GM19468 (cell line): Measurements from ENCODE around the gene NTN5.
"Not testable (repeated sequence)": the region's sequence is repeated elsewhere in the genome, so short reads cannot be mapped to it uniquely, and the experiment has no call there.

ENCODE experiments used
- ATAC-seq: cut with Tn5 transposase; IDR thresholded peaks from one replicate; pipeline ENCODE4 v1.9.1; 2021; ENCODE audit warnings: mild to moderate bottlenecking, moderate library complexity, moderate number of reproducible peaks; ENCODE audit not compliant: unreplicated experiment; ENCODE audit errors: extremely low read depth

NTN5 gene

GRCh38 chr19:48698046-48698445, 25.2 kb upstream of the NTN5 start:
- ATAC-seq: no peak

- no peak for ATAC-seq
These were observed 23.7 kb upstream of the NTN5 start for GRCh38 chr19:48696353-48697010.

DNA sequence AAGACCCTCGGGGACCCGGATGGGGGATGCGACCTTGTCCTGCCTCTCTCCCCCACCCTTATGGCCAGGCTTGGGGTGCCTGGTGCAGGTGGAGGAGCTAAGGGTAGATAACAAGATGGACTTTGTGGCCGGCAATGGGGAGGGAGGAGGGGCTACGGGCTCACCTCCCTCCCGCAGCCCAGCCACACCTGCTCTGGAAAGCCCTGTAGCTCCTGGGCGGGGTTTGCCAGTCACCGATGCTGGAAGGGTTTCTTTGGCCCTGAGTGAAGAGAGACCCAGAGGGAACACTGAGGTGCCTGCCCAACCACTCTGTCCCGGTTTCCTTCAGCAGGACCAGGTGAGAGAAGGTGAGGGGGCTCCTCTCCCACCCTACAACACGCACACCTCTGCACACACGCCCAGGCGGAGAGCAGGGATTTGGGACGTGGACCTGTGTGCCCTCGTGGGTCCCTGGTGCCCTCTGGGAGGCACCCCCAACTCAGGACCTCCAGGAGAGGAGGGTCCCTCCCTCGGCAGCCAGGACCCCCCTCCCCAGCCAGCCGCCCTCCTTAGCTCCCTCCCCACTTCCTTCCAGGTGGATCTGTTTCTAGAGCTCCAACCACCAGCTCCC, 23.0 kb upstream of the NTN5 start, which contains the start of gene FUT2:
TSS of gene FUT2 (plus strand) at position 229 of the 610 bp plus-strand sequence. CDS start 6,986 bp downstream, outside the sequence.
- ATAC-seq: no peak

GRCh38 chr19:48693629-48694028, 20.8 kb upstream of the NTN5 start:
- not testable (repeated sequence) for ATAC-seq

DNA sequence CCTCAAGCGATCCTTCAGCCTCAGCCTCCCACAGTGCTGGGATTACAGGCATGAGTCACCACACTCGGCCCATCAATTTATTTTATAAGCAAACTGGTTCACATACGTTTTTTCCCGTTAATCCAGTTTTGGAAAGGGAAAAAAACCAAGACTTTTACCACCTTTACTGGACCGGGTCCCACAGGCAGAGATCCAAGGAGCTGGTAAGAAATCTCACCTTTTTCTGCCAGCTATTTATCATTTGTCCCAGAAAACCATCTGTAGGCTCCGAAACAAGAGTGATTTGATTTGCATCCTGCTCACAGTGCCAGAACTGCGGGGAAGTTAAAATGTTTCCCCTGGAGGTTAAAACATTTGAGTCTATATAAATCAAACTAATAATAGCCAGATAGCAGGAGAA, 16.6 kb upstream of the NTN5 start:
- ATAC-seq: no peak

DNA sequence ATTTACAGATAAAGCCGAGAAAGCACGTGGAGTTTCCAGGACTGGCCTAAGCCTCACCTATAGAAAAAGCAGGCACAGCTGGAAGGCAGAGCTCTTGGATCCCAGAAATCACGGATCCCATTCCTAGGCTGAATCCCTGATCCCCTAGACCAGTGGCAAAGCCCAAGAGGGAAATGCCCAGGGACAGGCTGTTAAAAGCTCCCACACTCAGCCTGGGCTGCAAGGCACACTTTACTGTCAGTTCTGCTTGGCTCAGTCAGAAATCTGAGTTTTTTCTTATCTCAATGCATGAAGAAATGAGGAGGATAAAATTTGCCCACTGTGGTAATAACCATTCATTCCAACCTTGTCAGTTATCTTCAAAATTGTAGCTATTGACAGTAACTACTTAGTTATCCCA, 15.0 kb upstream of the NTN5 start:
- no peak for ATAC-seq

GRCh38 chr19:48686637-48687036, 13.8 kb upstream of the NTN5 start:
- not testable (repeated sequence) for ATAC-seq

DNA sequence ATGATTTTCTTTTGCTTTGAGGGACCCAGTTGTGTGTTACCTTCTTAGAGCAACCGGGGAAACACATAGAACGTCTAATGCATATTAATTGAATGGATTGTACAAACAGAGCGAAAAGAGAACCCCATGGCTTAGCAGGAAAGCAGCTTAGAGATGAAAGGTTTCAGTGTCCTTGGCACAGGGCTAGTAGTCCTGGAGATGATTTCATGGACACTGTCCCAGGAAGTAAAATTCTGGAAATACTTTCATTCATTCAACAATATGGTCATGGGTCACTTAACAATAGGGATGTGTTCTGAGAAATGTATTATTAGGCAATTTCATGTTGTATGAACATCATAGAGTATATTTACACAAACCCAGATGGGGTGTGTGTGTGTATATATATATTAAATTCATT, 13.3 kb upstream of the NTN5 start:
- ATAC-seq: no peak

GRCh38 chr19:48685583-48685982, 12.8 kb upstream of the NTN5 start:
- no peak for ATAC-seq

- no peak for ATAC-seq
These were observed 10.5 kb upstream of the NTN5 start for GRCh38 chr19:48683349-48683748.

DNA sequence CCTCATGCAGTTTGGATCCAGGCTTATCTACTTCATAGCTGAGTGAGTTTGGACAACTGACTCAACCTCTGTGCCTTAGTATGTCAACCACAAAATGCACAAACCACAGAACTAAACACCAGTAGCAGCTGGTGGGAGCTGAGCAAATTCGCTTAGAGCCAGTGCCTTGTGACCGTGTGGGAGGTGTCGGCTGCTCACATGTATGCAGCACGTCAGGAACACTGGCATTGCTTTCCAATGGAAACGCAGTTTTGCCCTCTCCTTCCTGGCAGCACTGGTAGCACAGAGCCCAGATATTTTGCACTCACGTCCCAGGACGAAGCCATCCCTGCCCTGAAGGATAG, 8.3 kb upstream of the NTN5 start:
- no peak for ATAC-seq

- no peak for ATAC-seq
These were observed 7.8 kb upstream of the NTN5 start for GRCh38 chr19:48680436-48681126.

- not testable (repeated sequence) for ATAC-seq
These were observed 7.2 kb upstream of the NTN5 start for GRCh38 chr19:48680006-48680405.

- ATAC-seq: no peak
These were observed 5.4 kb upstream of the NTN5 start for GRCh38 chr19:48678201-48678600.

GRCh38 chr19:48676887-48677286, 4.1 kb upstream of the NTN5 start:
- ATAC-seq: no peak

- no peak for ATAC-seq
These were observed 3.7 kb upstream of the NTN5 start for GRCh38 chr19:48676487-48676886.

- no peak for ATAC-seq
These were observed 2.4 kb upstream of the NTN5 start for GRCh38 chr19:48674921-48675824.

DNA sequence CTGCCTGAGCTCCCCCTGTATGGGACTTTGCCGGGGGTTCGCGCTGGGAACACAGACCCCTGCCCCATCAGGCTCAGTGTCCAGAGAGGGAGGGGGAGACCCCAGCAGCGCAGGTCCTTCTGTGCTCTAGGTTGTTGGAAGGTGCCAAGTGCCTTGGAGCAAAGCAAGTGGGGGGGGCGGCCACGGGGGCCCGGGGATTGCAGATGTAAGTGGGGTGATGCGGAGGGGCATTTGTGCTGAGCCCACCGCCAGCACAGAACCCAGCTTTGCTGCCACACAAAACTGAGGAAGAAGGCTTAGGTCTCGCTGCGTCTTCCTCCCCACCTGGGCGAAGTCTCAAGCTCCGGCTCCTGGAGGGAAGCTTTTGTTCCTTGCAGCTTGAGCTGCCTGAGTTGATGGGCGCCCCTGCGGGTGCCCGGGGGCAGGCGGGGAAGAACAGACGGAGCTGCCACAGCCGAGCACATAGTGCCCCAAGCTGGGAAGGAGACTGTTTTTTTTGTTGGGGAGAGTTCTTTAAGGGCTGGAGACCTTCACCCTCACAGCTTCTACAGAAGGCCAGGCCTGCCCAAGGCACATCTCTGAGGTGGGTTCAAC, 1.5 kb upstream of the NTN5 start:
- no peak for ATAC-seq

GRCh38 chr19:48673436-48674100, 751 bp upstream of the NTN5 start:
- no peak for ATAC-seq
